Mesodermal cell (in vitro differentiated cells): ENCODE measurements around the gene AFF3.

Experiments used
- H3K27ac ChIP-seq: 2 replicates; pipeline ENCODE4 v1.7.0; 2013; ENCODE audit warnings: mild to moderate bottlenecking, low read depth, low read length, moderate library complexity; ENCODE audit not compliant: severe bottlenecking
- H3K36me3 ChIP-seq: 2 replicates; pipeline ENCODE4 v1.7.1; 2013; ENCODE audit warnings: mild to moderate bottlenecking, low read length, moderate library complexity; ENCODE audit not compliant: control insufficient read depth, insufficient read depth
- H3K4me1 ChIP-seq: one replicate; pipeline ENCODE4 v1.7.1; 2013; ENCODE audit warnings: mild to moderate bottlenecking, low read length; ENCODE audit not compliant: insufficient read depth, control insufficient read depth, poor library complexity, severe bottlenecking
- H3K4me3 ChIP-seq: 2 replicates; pipeline ENCODE4 v1.7.0; 2013; ENCODE audit warnings: low read length, control low read depth, mild to moderate bottlenecking; ENCODE audit not compliant: insufficient read depth, poor library complexity, severe bottlenecking; ENCODE audit errors: extremely low read depth
- H3K9me3 ChIP-seq: 2 replicates; pipeline ENCODE4 v1.7.1; 2013; ENCODE audit warnings: mild to moderate bottlenecking, low read length, moderate library complexity; ENCODE audit not compliant: control insufficient read depth
- WGBS, 2 experiments: methylation state at CpG; one replicate each; pipeline ENCODE4 v1.1.5; 2013; ENCODE audit warnings: missing lambda C conversion rate in 2 of 2; ENCODE audit not compliant: insufficient coverage in 2 of 2; 5-methylcytosine and 5-hydroxymethylcytosine counted together

The AFF3 gene

DNA sequence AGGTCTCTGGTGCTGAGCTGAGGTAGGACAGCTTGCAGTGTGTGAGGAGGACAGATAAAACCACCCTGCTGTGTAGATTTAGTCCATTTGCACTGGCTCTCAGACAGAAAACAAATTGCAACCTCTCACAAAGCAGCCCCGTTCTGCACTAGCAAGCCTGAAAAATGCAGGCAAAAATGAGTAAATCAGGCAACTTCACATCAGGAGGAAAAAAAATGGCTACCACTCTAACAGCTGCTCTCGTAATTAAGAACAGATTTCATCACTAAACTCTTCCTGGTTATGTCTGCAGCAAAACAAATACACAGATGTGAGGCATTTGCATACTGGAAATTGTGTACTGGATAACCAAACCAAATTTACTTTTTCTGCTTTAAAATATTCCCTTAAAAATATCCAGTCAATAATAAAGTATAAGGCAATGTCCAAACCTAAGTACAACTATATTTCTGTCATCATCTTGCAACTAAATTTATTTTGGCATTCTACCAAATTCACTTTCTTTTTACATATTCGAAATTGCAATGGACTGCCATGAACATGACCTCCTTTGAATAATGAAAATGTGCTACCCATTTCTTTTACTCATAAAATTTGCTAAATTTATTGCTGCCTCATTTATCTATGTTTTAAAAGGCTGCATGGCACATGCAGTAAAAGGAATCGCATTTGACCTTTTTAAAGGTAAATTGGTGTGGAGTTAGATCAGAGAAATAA is 157.4 kb downstream of the AFF3 start:
- no peak overlapping the region for H3K27ac ChIP-seq
- H3K4me3 ChIP-seq = no peak overlapping the region
- no peaks in the 10 kb centered on the region for H3K4me1 ChIP-seq
- 57 to 80% methylated on average over 1 to 2 of the region's 4 CpGs for WGBS, 2 experiments
- H3K36me3 ChIP-seq = no peaks in the 10 kb centered on the region
- H3K9me3 ChIP-seq = no peaks in the 10 kb centered on the region

DNA sequence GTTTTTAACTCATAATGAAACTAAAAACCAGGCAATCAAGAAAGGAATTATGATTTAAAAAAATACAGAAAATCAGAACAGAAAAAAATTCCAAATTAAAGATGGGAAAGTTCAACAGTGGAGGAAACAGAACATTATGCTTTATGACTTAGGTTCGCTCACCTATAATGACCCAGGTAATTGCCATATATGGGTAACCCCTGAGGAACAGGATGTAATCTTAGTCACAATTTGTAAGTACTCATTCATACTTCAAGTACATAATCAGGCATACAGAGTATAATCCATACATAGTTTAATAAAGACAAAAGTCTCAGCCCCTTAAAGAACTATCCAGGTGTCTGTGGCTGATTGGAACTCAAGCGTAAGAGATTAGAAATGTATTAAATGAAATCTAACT is 159.6 kb downstream of the AFF3 start:
- no CpG with 5 or more reads among the region's 2 CpGs for whole genome bisulfite sequencing, 2 experiments
- no peak overlapping the region for H3K27ac ChIP-seq
- H3K4me3 ChIP-seq = no peak overlapping the region
- H3K36me3 ChIP-seq = no peaks in the 10 kb centered on the region
- H3K4me1 ChIP-seq = peaks cover 2% of the 10 kb centered on the region
- no peaks in the 10 kb centered on the region for H3K9me3 ChIP-seq

DNA sequence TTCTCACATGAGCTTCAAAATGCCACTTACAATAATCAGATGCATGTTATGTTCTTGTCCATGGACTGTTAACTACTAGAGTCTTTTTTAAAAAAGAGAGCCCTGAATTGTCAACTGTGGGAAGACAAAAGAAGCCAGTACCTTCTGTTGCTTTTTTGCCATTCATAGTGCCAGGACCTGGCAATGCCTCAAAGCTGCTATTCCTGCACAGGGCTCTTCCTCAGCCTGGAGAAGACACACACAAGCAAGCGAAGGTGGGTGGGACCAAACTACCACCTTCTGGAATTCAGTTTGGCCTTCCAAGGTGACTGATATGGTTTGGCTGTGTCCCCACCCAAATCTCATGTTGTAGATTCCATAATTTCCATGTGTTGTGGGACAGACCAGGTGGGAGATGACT is 160.6 kb downstream of the AFF3 start:
- Histone ChIP-seq H3K4me3 (no peak overlapping the region), H3K4me1 (peaks cover 5% of the 10 kb centered on the region), H3K36me3 (no peaks in the 10 kb centered on the region), H3K27ac (no peak overlapping the region), H3K9me3 (no peaks in the 10 kb centered on the region)
- no CpG with 5 or more reads among the region's 1 CpG for WGBS, 2 experiments

DNA sequence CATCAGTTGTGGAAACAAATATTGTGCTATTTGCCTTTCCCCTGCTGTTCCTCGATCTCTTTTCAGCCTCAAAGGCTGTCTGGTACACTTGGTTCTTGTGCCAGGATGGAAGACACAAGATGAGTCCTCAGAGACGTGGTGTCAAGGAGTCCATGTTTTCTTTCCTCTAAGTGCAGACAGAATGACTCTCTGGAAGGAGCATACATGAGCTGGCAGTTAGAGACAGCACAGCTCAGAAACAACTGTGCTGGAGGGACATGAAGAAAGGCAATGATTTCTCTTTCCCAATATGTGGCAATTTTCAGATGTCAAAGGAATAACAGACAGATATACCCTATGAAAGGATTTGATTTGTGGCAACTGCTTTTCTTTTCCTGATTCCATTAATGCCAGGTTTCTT is 162.2 kb downstream of the AFF3 start:
- no peaks in the 10 kb centered on the region for H3K36me3 ChIP-seq
- no peak overlapping the region for H3K27ac ChIP-seq
- WGBS, 2 experiments = 80% methylated on average over 1 to 2 of the region's 2 CpGs
- H3K4me3 ChIP-seq = no peak overlapping the region
- no peaks in the 10 kb centered on the region for H3K9me3 ChIP-seq
- peaks cover 5% of the 10 kb centered on the region for H3K4me1 ChIP-seq

DNA sequence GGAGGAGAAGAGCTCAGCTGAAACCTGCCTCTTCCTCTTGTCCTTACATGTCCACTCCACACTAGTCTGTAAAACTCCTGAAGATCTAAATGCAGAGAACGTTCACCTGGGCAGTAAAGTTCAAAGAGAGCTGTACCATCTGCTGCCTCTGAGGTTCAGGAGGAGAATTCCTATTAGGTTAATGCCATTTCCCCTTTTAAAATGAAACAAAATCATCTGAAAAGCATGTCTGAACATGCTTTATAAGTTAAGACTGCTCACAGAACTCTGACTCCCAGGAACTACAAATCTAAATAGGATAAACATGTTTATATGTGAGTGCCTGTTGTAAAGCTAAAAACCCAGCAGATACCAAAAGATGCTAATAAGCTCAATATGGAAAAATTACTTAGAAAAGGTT is 164.4 kb downstream of the AFF3 start:
- H3K4me1 ChIP-seq = peaks cover 5% of the 10 kb centered on the region
- H3K9me3 ChIP-seq = no peaks in the 10 kb centered on the region
- H3K27ac ChIP-seq = no peak overlapping the region
- no peak overlapping the region for H3K4me3 ChIP-seq
- H3K36me3 ChIP-seq = no peaks in the 10 kb centered on the region
- 100% methylated on average over 1 of the region's 1 CpG; no CpG with 5 or more reads in 1 of the 2 experiments for WGBS, 2 experiments

DNA sequence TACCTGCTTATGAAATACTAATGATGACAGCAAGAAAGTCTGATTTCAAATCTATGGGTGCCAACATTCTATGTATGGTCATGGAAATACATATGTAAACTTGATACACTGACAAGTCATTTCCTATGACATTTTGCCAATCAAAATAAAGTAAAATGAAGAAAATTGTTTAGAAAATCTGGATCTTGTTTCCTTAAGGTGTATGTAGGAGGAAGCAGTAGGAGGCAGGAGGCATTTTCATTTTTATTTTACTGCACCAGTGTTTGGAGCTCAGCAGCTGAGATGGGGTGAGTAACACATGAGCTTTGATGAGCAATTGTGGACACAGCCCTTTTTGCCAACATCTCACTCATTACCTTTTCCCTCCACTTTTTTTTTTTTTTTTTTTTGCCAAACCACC is 167.0 kb downstream of the AFF3 start:
- no peaks in the 10 kb centered on the region for H3K9me3 ChIP-seq
- H3K4me3 ChIP-seq = no peak overlapping the region
- peaks cover 5% of the 10 kb centered on the region for H3K4me1 ChIP-seq
- no peaks in the 10 kb centered on the region for H3K36me3 ChIP-seq
- no peak overlapping the region for H3K27ac ChIP-seq

DNA sequence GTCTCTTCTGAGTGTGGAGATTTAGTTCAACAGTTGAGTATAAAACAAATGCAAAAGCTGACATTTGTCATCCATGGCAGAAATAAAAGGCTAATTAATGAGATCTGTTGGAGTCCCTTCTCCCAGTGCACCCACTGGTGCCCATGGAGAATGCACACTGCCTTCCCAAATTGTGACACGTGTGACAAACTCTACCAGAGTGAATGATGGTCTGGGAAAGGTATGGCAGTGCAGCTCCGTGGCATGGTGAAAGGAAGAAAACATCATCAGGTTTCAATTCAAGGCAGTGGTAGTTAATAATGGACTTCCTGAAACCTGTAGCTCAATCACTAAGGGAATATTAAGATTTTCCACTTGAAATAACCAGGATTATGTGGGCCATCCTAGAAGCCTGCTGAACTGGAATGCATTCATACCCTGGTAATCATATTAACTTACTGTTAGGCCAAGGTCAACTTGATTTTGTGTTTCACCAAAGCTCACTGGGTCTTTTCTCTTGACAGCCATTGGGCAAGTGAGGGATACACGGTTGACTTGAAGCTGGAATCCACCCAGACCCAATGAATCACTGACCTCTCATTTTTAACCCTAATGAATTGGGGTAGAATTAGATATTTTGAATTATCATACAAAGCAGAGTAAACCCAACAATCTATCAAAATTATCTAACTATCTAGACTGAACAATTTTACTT is 167.6 kb downstream of the AFF3 start:
- no peaks in the 10 kb centered on the region for H3K9me3 ChIP-seq
- no peak overlapping the region for H3K4me3 ChIP-seq
- H3K27ac ChIP-seq = no peak overlapping the region
- H3K36me3 ChIP-seq = no peaks in the 10 kb centered on the region
- WGBS, 2 experiments = 90 to 95% methylated on average over 2 of the region's 3 CpGs
- peaks cover 5% of the 10 kb centered on the region for H3K4me1 ChIP-seq

DNA sequence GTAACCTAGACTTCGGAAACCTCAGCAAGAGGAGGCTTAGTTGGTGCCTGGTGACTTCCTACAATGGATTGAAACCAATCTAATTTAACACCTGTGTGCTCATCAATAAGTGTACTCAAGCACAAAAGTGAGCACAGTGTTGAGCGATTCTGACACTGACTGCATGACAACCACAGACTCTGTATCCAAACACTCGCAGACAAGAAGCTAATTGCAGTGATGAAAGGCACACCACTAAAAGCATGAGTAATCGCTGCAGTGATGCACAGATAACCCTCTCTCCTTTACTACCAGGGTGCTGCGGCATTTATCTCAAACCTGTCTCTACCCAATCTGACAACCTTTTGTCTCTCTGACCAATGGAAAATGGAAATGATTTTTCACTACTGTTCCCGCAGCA is 168.1 kb downstream of the AFF3 start:
- WGBS, 2 experiments = 76 to 86% methylated on average over 5 of the region's 6 CpGs

DNA sequence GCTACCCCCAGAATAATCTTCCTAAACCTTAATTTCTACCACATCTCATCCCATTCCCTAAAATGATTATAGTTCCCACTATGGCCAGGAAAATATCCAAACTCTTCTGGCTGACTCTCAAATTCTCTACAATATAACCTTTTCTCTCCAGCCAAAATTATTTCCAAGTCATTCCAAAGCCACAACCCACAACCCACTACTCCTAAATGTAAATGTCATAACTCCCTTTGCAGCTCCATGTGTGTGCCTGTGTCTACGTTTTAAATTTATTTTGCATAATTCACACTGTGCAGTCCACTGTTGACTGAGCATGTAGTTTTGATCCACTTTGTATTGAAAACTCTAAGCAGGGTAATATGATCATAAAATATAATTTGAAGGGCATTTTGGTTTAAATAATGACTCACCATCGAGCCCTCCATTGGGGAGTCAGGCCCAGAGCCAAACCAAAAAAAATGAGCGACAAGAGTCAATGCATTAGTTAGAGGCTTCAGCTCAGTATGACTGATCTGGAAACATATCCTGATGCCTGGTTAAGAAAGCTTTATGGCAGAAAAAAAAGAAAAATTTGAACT is 171.0 kb downstream of the AFF3 start:
- Histone ChIP-seq H3K4me1 (no peaks in the 10 kb centered on the region), H3K9me3 (no peaks in the 10 kb centered on the region), H3K4me3 (no peak overlapping the region), H3K36me3 (no peaks in the 10 kb centered on the region), H3K27ac (no peak overlapping the region)
- 88 to 94% methylated on average over 1 to 3 of the region's 3 CpGs for WGBS, 2 experiments

More for the DNA sequence above, 168.1 kb downstream of the AFF3 start:
- Histone ChIP-seq H3K27ac (no peak overlapping the region), H3K4me3 (no peak overlapping the region), H3K9me3 (no peaks in the 10 kb centered on the region), H3K36me3 (no peaks in the 10 kb centered on the region), H3K4me1 (peaks cover 5% of the 10 kb centered on the region)

DNA sequence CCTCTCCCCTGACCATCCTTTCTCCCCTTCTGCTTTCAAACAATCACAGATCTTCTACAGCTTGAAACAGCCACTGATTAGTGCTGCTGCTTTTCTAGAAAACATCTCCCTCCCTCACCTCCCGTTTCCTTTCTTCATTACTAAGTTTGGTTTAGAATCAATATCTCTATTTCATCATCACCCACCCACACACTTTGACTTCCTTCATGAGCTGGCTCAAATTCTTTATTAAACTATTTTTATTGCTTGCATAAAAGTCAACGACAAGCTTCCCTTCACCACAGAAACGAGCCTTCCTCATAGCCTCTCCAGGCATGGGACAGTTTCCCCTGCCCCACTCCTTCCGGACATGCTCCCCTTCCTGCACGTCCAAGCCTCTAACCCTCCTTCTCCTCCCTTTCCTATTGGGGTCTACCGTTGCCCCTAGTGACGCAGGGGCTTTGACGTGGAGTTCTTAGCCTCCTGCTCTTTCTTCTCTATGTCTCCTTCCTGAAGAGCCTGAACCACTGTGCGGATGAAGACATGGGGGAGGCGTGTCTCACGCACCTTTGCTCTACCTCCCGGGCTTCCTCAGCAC is 172.0 kb downstream of the AFF3 start:
- Histone ChIP-seq H3K27ac (no peak overlapping the region), H3K9me3 (no peaks in the 10 kb centered on the region), H3K4me3 (no peak overlapping the region), H3K36me3 (no peaks in the 10 kb centered on the region), H3K4me1 (no peaks in the 10 kb centered on the region)
- 93 to 94% methylated on average over 11 to 12 of the region's 12 CpGs for WGBS, 2 experiments
